ENCODE data around the gene REEP6.

- TF ChIP-seq, protein P1, sequence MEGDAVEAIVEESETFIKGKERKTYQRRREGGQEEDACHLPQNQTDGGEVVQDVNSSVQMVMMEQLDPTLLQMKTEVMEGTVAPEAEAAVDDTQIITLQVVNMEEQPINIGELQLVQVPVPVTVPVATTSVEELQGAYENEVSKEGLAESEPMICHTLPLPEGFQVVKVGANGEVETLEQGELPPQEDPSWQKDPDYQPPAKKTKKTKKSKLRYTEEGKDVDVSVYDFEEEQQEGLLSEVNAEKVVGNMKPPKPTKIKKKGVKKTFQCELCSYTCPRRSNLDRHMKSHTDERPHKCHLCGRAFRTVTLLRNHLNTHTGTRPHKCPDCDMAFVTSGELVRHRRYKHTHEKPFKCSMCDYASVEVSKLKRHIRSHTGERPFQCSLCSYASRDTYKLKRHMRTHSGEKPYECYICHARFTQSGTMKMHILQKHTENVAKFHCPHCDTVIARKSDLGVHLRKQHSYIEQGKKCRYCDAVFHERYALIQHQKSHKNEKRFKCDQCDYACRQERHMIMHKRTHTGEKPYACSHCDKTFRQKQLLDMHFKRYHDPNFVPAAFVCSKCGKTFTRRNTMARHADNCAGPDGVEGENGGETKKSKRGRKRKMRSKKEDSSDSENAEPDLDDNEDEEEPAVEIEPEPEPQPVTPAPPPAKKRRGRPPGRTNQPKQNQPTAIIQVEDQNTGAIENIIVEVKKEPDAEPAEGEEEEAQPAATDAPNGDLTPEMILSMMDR (IDR thresholded peaks at IDR 0.05), result no peak
- TF ChIP-seq POLR2A (IDR thresholded peaks at IDR 0.05), result no peak
Measured at GRCh38 chr19:1461862-1462261, 29.1 kb upstream of the REEP6 start.

Data from adrenal gland (tissue), 5 donors.